Lower leg skin (tissue), 3 donors: Measurements from ENCODE around the gene KBTBD12.

ENCODE experiments used
- CTCF ChIP-seq, 3 donors: fragments of 450-650 bp; IDR thresholded peaks; one replicate each; pipeline ENCODE4 v1.5.1; 2016; ENCODE audit warnings: antibody characterized with exemption in 3 of 3, mild to moderate bottlenecking in 3 of 3, moderate library complexity in 2 of 3
- POLR2A ChIP-seq, 2 donors: fragments of 450-650 bp; IDR thresholded peaks; one replicate each; pipeline ENCODE4 v1.6.1; 2016 to 2017; ENCODE audit warnings: antibody characterized with exemption in 2 of 2, mild to moderate bottlenecking in 1 of 2, moderate library complexity in 1 of 2

GRCh38 chr3:127942613-127943012 lies 27.6 kb downstream of the KBTBD12 start:
- TF ChIP-seq CTCF (IDR thresholded peaks at IDR 0.05): no peak
- TF ChIP-seq POLR2A (IDR thresholded peaks at IDR 0.05): no peak
